Gastrocnemius medialis (tissue), 4 donors: ENCODE measurements around the gene PRSS21. TPM values are rescaled to one million over a fixed set of nuclear protein-coding genes. Genes with fewer than 3 reads are reported as not detected.

ENCODE experiments used
- ATAC-seq, 2 donors: fragments of 150-250 bp; one replicate each; pipeline ENCODE4 v1.9.1; 2016
- DNase-seq, 2 donors: peaks; one replicate each; pipeline ENCODE4 v3.0.0-alpha.2; 2019
- H3K27ac ChIP-seq, 4 donors: fragments of 200-600 bp; sonication (generic); 1 replicate in 1 of 4; 2 replicates in 3 of 4; pipeline ENCODE4 v1.5.1; 2016 to 2018; ENCODE audit warnings: mild to moderate bottlenecking in 2 of 4, moderate library complexity in 1 of 4
- H3K27me3 ChIP-seq, 3 donors: fragments of 200-600 bp; sonication (generic) in 2 of 3; 1 replicate in 1 of 3; 2 replicates in 2 of 3; pipeline versions ENCODE4 v1.5.1 to v1.6.0; 2016 to 2019; ENCODE audit warnings: mild to moderate bottlenecking in 1 of 3, moderate library complexity in 1 of 3
- H3K36me3 ChIP-seq, 2 donors: fragments of 200-600 bp; sonication (generic) in 1 of 2; one replicate each; pipeline ENCODE4 v1.5.1; 2017 to 2018
- H3K4me1 ChIP-seq, 2 donors: fragments of 200-600 bp; sonication (generic) in 1 of 2; one replicate each; pipeline ENCODE4 v1.5.1; 2016 to 2017; ENCODE audit warnings: mild to moderate bottlenecking in 2 of 2
- H3K4me3 ChIP-seq, 4 donors: fragments of 200-600 bp; sonication (generic) in 3 of 4; 1 replicate in 1 of 4; 2 replicates in 3 of 4; pipeline ENCODE4 v1.5.1; 2016 to 2019; ENCODE audit warnings: mild to moderate bottlenecking in 2 of 4
- H3K9me3 ChIP-seq, 3 donors: fragments of 200-600 bp; sonication (generic) in 2 of 3; 1 replicate in 1 of 3; 2 replicates in 2 of 3; pipeline ENCODE4 v1.5.1; 2016 to 2019
- POLR2A ChIP-seq, 2 donors: fragments of 450-650 bp; IDR thresholded peaks; one replicate each; pipeline ENCODE4 v1.6.1; 2017; ENCODE audit warnings: antibody characterized with exemption in 2 of 2, mild to moderate bottlenecking in 2 of 2, moderate library complexity in 2 of 2
- in situ Hi-C, 4 donors: fragments of 200-750 bp; cut with MboI; loops; one replicate each; pipeline versions ENCODE4 v1.15.0 to v1.8.0; 2017; ENCODE audit warnings: low sequenced_read_pairs in 4 of 4
- intact Hi-C: fragments of 100-400 bp; cut with DNase I; formaldehyde crosslinking; loops from one replicate; pipeline ENCODE4 v1.15.1; 2023; ENCODE audit warnings: low total_unique reads
- total RNA-seq, 4 donors: library from RNA; depleted of rRNA; stranded (reverse); fragments of >200 nt; gene quantifications; one replicate each; pipeline versions ENCODE4 v1.1.0 to v1.2.3, GENCODE V29; 2016
- TF ChIP-seq, protein P1 (sequence below), 5 experiments: fragments of 450-650 bp in 3 of 5; fragments of 200-600 bp in 2 of 5; sonication (generic) in 2 of 5; IDR thresholded peaks in 4 of 5; conservative IDR thresholded peaks in 1 of 5; 1 replicate in 4 of 5; 2 replicates in 1 of 5; pipeline ENCODE4 v1.5.1; 2016 to 2019; ENCODE audit warnings: antibody characterized with exemption in 5 of 5, mild to moderate bottlenecking in 3 of 5, moderate library complexity in 3 of 5

Gene PRSS21
- total RNA-seq, 4 donors from 2014 or later: not detected

DNA sequence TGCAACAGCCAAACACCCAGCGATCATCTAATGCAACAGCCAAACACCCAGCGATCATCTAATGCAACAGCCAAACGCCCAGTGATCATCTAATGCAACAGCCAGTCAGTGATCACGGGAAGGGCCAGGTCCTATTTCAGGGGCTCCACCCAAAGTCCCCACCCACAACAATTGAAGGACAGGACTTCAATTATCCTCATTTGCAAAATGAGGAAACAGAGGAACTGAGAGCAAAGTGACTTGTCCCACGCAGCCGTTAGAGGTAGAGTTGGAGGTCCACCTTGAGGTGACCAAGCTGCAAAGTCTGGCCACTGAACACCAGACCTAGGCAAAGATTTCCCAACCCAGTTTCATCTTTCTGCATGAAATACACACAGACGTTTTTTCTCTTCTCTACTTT, 16.7 kb downstream of the PRSS21 start:
- TF ChIP-seq, protein P1, sequence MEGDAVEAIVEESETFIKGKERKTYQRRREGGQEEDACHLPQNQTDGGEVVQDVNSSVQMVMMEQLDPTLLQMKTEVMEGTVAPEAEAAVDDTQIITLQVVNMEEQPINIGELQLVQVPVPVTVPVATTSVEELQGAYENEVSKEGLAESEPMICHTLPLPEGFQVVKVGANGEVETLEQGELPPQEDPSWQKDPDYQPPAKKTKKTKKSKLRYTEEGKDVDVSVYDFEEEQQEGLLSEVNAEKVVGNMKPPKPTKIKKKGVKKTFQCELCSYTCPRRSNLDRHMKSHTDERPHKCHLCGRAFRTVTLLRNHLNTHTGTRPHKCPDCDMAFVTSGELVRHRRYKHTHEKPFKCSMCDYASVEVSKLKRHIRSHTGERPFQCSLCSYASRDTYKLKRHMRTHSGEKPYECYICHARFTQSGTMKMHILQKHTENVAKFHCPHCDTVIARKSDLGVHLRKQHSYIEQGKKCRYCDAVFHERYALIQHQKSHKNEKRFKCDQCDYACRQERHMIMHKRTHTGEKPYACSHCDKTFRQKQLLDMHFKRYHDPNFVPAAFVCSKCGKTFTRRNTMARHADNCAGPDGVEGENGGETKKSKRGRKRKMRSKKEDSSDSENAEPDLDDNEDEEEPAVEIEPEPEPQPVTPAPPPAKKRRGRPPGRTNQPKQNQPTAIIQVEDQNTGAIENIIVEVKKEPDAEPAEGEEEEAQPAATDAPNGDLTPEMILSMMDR (IDR thresholded peaks at IDR 0.05 in 4 of 5, conservative IDR thresholded peaks at IDR 0.05 in 1 of 5): no peak
- TF ChIP-seq POLR2A (IDR thresholded peaks at IDR 0.05): no peak
- H3K27me3 ChIP-seq: peaks cover 9 to 25% (median 11%) of the 10 kb centered on the region in 3 donors
- DNase-seq (no peak), ATAC-seq (no peak)
- no peak overlapping the region for H3K4me3 ChIP-seq
- no peaks in the 10 kb centered on the region for H3K4me1 ChIP-seq
- no peaks in the 10 kb centered on the region for H3K36me3 ChIP-seq
- intact Hi-C loops (no loop called here), in situ Hi-C loops (no loop called here)
- no peaks in the 10 kb centered on the region for H3K9me3 ChIP-seq
- no peak overlapping the region for H3K27ac ChIP-seq

DNA sequence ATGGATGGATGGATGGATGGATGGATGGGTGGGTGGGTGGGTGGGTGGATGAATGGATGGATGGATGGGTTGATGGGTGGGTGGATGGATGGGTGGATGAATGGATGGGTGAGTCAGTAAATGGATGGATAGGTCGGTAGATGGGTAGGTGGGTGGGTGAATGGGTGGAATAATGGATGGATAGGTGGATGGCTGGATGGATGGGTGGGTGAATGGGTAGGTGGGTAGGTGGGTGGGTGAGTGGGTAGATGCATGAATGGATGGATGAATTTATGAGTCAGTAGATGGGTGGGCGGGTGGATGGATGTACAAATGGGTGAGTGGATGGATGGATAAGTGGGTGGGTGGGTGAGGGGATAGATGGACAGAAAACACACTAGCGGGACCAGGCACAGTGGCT, 17.9 kb downstream of the PRSS21 start:
- H3K4me1 ChIP-seq: no peaks in the 10 kb centered on the region
- no peaks in the 10 kb centered on the region for H3K36me3 ChIP-seq
- no peak overlapping the region for H3K4me3 ChIP-seq
- ATAC-seq (no peak), DNase-seq (no peak)
- in situ Hi-C loops (no loop called here), intact Hi-C loops (no loop called here)
- no peaks in the 10 kb centered on the region for H3K9me3 ChIP-seq
- no peak overlapping the region for H3K27ac ChIP-seq
- no peak for TF ChIP-seq POLR2A (IDR thresholded peaks at IDR 0.05)
- TF ChIP-seq, protein P1 (IDR thresholded peaks at IDR 0.05 in 4 of 5, conservative IDR thresholded peaks at IDR 0.05 in 1 of 5): no peak
- peaks cover 0 to 30% (median 8%) of the 10 kb centered on the region in 3 donors for H3K27me3 ChIP-seq

DNA sequence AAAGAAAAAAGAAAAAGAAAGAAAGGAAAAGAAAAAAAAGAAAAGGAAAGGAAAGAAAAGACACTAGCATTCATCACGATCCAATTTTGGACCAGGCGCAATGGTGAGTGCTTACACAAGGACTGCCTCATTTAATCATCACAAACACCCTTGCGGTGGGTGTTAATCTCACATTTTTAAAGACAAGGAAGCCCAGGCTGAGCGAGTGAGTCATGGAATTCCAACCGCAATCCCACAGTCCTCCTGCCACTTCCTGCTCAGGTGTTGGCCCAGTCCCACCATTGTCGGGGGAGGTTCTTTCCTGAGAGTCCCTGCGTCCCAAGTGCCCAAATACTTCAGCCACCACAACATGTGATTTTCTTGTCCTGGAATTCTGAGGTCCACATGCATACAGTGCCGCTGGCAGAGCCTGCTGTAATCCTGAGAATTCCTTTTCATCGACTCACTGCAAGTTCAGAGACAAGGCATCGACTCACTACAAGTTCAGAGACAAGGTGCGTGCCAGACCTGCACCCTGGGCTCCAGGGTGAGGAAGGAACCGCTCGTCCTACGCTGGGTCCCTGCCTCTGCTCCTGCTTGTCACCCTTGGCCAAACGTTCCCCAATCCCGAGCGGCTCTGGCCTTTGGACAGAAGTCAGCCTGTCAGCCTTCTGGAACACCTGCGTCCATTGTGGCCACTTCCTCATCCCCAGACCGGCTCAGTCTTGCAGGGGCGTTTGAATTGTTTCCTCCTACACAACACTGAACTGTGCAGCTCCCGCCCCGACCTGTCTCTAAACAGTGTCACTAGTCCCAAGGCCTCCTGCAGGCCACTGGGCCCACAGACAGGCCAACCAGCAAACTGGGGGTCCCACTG, 18.8 kb downstream of the PRSS21 start:
- DNase-seq (no peak), ATAC-seq (no peak)
- no peak for TF ChIP-seq POLR2A (IDR thresholded peaks at IDR 0.05)
- TF ChIP-seq, protein P1 (IDR thresholded peaks at IDR 0.05 in 4 of 5, conservative IDR thresholded peaks at IDR 0.05 in 1 of 5): no peak
- H3K36me3 ChIP-seq: no peaks in the 10 kb centered on the region
- peaks cover 0 to 30% (median 8%) of the 10 kb centered on the region in 3 donors for H3K27me3 ChIP-seq
- H3K9me3 ChIP-seq: no peaks in the 10 kb centered on the region
- intact Hi-C loops (no loop called here), in situ Hi-C loops (no loop called here)
- no peak overlapping the region for H3K4me3 ChIP-seq
- H3K4me1 ChIP-seq: no peaks in the 10 kb centered on the region
- H3K27ac ChIP-seq: no peak overlapping the region

DNA sequence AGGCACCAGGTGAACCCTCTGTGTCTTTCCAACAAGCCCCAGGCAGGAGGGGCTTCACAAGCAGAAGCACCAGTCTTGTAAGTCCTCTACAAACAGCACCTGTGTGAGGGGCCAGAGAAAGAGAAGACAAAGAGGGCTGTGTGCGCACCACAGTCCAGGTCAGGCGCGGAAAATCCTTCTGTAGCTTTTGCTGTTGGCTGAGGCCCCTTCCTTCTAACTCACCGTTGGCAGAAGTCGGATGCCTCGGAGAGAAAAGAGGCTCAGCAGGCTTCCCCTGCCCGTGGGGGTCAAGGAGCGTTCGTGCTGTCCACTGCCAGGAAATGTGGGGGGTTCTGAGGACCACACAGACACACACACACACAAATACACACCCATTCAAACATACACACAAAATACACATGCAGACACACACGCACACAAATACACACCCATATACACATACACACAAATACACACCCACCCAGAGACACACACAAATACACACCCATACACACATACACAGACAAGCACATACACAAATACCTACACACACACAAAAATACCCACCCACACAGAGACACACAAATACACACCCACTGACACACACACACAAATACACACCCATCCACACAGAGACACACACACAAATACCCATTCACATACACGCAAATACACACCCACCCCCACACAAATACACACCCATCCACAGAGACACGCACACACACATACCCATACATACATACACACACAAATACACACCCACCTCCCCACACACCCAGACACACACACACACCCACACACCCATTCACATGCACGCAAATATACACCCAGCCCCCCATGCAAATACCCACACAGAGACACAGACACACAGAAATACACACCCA, 19.8 kb downstream of the PRSS21 start:
- no peaks in the 10 kb centered on the region for H3K36me3 ChIP-seq
- DNase-seq (no peak), ATAC-seq (no peak)
- H3K27me3 ChIP-seq: peaks cover 0 to 34% (median 2%) of the 10 kb centered on the region in 3 donors
- no peak overlapping the region for H3K27ac ChIP-seq
- H3K4me3 ChIP-seq: no peak overlapping the region
- intact Hi-C loops (no loop called here), in situ Hi-C loops (no loop called here)
- TF ChIP-seq POLR2A (IDR thresholded peaks at IDR 0.05): no peak
- TF ChIP-seq, protein P1 (IDR thresholded peaks at IDR 0.05 in 4 of 5, conservative IDR thresholded peaks at IDR 0.05 in 1 of 5): no peak
- H3K4me1 ChIP-seq: no peaks in the 10 kb centered on the region
- no peaks in the 10 kb centered on the region for H3K9me3 ChIP-seq
